ENCODE results near the gene SCD5.
A peak's percentile ranks its signal among the peaks of the same experiment; 100 is the strongest.
"Not testable (repeated sequence)": the region's sequence is repeated elsewhere in the genome, so short reads cannot be mapped to it uniquely, and the experiment has no call there.

The SCD5 gene

DNA sequence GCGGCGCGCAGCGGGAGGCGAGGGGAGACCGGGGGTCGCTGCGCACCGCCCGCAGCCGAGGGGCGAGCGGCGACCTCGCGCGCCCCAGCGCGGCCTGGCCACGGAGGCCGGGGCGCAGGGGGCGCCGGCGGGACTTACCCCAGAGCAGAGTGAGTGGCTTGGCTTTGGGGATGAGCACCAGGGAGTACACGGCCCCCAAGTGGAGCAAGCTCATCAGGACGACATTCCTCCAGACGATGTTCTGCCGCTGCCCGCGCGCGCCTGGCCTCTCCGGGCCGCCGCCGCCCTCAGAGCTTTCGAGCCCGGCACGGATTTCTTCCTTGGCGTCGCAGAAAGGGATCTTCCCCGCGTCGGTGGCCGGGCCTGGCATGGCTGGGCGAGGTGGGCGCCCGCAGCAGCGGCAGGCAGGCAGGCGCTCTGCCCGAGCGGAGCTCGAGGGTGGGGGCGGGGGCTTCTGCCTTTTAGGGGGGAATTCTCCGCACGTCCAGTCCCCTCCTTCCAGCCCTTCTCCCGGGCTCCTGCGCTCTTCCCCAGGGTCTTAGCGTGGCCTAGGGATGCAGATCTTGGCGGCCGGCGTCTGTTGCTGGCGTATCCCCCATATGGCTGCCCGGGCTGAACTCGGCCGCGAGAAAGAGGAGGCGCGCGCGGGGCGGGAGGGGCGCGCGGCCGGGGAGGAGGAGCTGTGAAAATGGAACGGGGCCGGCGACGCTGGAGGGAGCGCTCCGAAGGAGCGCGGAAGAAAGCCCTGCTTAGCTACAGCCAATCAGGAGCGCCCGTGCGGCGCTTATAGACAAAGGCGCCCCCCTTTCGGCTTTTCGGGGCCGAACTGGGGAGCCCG, at the start of gene SCD5:
Gene SCD5 (minus strand): TSS at position 629 of the 838 bp plus-strand sequence. CDS start 259 bp downstream, at position 370.
- CTCF ChIA-PET, result interaction anchor here (1.0 to 1.5 kb wide), 5 partner anchors 13 to 337 kb away, joined by 3 to 4 read pairs (median 3); no protein-coding TSS in a partner anchor
- TF ChIP-seq, protein P1, sequence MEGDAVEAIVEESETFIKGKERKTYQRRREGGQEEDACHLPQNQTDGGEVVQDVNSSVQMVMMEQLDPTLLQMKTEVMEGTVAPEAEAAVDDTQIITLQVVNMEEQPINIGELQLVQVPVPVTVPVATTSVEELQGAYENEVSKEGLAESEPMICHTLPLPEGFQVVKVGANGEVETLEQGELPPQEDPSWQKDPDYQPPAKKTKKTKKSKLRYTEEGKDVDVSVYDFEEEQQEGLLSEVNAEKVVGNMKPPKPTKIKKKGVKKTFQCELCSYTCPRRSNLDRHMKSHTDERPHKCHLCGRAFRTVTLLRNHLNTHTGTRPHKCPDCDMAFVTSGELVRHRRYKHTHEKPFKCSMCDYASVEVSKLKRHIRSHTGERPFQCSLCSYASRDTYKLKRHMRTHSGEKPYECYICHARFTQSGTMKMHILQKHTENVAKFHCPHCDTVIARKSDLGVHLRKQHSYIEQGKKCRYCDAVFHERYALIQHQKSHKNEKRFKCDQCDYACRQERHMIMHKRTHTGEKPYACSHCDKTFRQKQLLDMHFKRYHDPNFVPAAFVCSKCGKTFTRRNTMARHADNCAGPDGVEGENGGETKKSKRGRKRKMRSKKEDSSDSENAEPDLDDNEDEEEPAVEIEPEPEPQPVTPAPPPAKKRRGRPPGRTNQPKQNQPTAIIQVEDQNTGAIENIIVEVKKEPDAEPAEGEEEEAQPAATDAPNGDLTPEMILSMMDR (IDR thresholded peaks at IDR 0.05; ENCODE audit: control extremely low read depth, extremely low read depth, low read depth, missing control alignments), result no peak
- DNase-seq (ENCODE audit: extremely low spot score), result peak; percentile 85
- POLR2A ChIA-PET, result interaction anchor here (0.7 to 0.8 kb wide), 2 partner anchors 102 to 369 kb away, joined by 3 read pairs; no protein-coding TSS in a partner anchor

DNA sequence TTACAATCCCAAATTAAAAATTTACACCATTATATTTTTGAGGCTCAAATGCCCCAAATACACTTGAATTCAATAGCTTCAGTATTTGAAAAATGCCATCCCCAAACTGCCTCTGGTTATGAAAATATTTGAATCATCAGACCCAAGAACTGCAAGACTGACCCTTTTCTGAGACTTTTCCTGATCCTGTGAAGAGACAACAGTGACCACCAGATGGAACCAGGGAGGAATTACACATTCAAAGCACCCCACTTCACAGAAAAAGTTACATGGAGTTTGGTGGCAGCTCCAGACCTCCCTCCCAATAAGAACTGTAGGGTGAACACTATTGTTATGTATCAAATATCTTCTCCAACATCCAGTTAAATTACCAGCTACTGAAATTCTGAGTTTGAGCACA, 44.0 kb upstream of the SCD5 start:
- no peak for DNase-seq (ENCODE audit: extremely low spot score)
- TF ChIP-seq, protein P1 (IDR thresholded peaks at IDR 0.05; ENCODE audit: control extremely low read depth, extremely low read depth, low read depth, missing control alignments), result no peak
- ChIA-PET POLR2A (no interaction called here), CTCF (interaction anchor here (0.8 to 2.9 kb wide), 6 partner anchors 11 to 63 kb away, joined by 3 to 18 read pairs (median 5); no protein-coding TSS in a partner anchor)

DNA sequence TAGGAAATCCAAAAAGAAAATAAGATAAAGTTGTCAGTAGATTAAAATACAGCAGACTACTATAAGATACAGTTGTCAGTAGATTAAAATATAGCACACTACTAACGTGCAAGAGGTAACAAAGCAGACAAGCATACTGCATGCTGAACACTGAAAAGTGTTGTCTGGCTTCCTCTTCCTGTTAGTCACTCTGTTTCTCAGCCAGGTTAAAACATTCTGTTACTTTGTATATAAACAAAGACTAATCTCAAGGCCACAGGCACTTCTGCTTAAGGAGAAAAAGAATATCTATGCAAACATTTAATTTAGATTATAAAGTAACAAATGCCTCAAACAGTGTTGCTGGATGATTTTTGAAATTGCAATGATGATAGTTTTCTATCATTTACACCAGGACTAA, 41.0 kb upstream of the SCD5 start:
- TF ChIP-seq, protein P1 (IDR thresholded peaks at IDR 0.05; ENCODE audit: control extremely low read depth, extremely low read depth, low read depth, missing control alignments), result no peak
- DNase-seq (ENCODE audit: extremely low spot score), result no peak
- POLR2A ChIA-PET, result no interaction called here
- CTCF ChIA-PET, result interaction anchor here (0.9 kb wide), 1 partner anchor 13 kb away, joined by 4 read pairs; no protein-coding TSS in a partner anchor

DNA sequence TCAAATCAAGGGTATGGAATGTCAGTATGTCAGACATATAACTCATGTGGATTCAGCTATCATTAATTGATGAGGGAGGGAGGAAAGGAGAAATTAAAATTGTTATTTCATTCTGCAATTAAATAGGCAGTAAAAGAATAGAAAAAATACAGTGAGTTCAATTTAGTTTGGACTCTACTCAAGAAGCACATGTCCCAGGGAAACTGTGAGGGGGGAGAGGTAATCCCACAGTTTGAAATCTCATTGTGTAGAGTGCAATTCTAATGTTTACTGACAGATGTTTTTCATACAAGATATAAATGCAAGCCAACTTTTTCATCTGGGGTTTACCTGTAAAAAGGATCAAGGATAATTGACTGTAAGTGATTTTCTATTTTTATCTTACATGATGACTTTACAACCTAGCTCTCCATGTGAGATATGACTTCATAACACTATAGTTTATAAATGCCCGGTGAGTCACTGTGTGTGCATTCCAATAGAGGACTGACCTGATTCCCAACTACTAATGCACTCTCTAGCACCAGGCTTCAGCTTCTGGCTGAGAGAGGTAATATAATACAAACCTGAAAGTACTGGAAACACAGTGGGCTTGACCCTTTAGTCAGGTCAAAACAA, 35.2 kb upstream of the SCD5 start:
- no peak for DNase-seq (ENCODE audit: extremely low spot score)
- ChIA-PET POLR2A (no interaction called here), CTCF (no interaction called here)
- TF ChIP-seq, protein P1 (IDR thresholded peaks at IDR 0.05; ENCODE audit: control extremely low read depth, extremely low read depth, low read depth, missing control alignments), result no peak

DNA sequence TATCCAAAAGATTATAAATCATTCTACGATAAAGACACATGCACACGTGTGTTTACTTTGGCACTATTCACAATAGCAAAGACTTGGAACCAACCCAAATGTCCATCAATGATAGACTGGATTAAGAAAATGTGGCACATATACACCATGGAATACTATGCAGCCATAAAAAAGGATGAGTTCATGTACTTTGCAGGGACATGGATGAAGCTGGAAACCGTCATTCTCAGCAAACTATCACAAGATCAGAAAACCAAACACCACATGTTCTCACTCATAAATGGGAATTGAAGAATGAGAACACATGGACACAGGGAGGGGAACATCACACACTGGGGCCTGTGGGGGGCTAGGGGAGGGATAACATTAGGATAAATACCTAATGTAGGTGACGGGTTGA, 34.5 kb upstream of the SCD5 start:
- POLR2A ChIA-PET; CTCF ChIA-PET; DNase-seq (ENCODE audit: extremely low spot score): not testable (repeated sequence)

DNA sequence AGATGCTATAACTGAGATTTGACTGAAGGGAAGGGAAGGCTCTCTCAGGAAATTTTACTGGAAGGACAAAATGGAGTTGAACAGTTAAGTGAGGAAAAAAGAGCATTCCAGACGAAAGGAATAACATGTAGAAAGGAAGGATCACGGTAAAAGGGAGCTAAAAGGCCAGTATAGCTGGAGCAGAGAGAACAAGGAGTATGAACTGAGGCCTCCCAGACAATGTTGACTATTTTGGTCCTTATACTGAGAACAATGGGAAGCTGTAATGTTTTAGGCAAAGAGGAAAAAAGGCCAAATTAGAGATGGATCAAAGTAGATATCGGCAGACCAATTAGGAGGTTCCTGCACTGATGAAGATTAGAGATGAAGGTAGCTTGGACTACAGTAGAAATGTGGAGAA, 26.8 kb upstream of the SCD5 start:
- TF ChIP-seq, protein P1 (IDR thresholded peaks at IDR 0.05; ENCODE audit: control extremely low read depth, extremely low read depth, low read depth, missing control alignments), result no peak
- DNase-seq (ENCODE audit: extremely low spot score), result no peak
- ChIA-PET POLR2A (no interaction called here), CTCF (interaction anchor here (1.2 to 1.6 kb wide), 3 partner anchors 13 to 18 kb away, joined by 4 to 7 read pairs (median 5); no protein-coding TSS in a partner anchor)

DNA sequence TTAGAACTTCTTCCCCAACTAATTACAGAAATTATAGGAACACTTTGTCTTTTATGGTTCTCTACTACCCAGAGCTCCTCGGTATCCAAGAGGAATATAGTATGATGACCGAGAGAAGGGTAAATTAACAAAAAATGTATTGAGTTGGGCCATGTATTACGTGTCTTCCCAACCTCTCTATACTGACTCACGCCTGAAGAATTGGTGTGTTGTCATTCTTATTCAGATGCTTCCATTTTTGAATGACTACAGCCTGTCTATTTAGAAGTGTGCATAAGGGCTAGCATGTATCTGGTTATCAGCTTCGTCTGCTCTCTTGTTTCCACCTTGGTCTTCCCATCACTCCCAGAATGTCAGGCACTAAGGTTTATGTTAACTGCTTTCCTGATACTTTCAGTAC, 24.5 kb upstream of the SCD5 start:
- ChIA-PET CTCF (no interaction called here), POLR2A (no interaction called here)
- DNase-seq (ENCODE audit: extremely low spot score), result no peak
- TF ChIP-seq, protein P1 (IDR thresholded peaks at IDR 0.05; ENCODE audit: control extremely low read depth, extremely low read depth, low read depth, missing control alignments), result no peak

Measured in GM10248 (cell line).